IMR-90 (cell line): ENCODE data around the gene PTPN7.

ENCODE experiments used
- BHLHE40 ChIP-seq: fragments of 150-350 bp; IDR thresholded peaks from 2 replicates; pipeline ENCODE4 v1.6.1; 2016; ENCODE audit warnings: mild to moderate bottlenecking, low read depth, low read length
- CEBPB ChIP-seq: IDR thresholded peaks from 2 replicates; pipeline ENCODE4 v1.6.1; 2012; ENCODE audit warnings: low read depth, low read length, improper control_type of control experiment
- CTCF ChIP-seq: conservative IDR thresholded peaks from 2 replicates; pipeline ENCODE4 v1.5.1; 2012; ENCODE audit warnings: mild to moderate bottlenecking, low read depth, low read length, improper control_type of control experiment
- ELK1 ChIP-seq: fragments of 150-350 bp; IDR thresholded peaks from 2 replicates; pipeline ENCODE4 v1.6.1; 2016; ENCODE audit warnings: low read depth, mild to moderate bottlenecking, low read length, moderate library complexity, borderline replicate concordance
- MAFK ChIP-seq: IDR thresholded peaks from 2 replicates; pipeline ENCODE4 v1.6.1; 2012; ENCODE audit warnings: low read depth, low read length, improper control_type of control experiment
- MXI1 ChIP-seq: IDR thresholded peaks from 2 replicates; pipeline ENCODE4 v1.6.1; 2012; ENCODE audit warnings: low read depth, mild to moderate bottlenecking, low read length, moderate library complexity, borderline replicate concordance
- POLR2A ChIP-seq: IDR thresholded peaks from 2 replicates; pipeline ENCODE4 v1.6.1; 2012; ENCODE audit warnings: mild to moderate bottlenecking, low read depth, low read length
- RCOR1 ChIP-seq: IDR thresholded peaks from 2 replicates; pipeline ENCODE4 v1.6.1; 2012; ENCODE audit warnings: mild to moderate bottlenecking, low read length, improper control_type of control experiment; ENCODE audit not compliant: insufficient replicate concordance
- RFX5 ChIP-seq: IDR thresholded peaks from 2 replicates; pipeline ENCODE4 v1.8.0; 2012; ENCODE audit warnings: low read depth, mild to moderate bottlenecking, low read length, moderate library complexity
- USF2 ChIP-seq: fragments of 150-350 bp; IDR thresholded peaks from 2 replicates; pipeline ENCODE4 v1.6.1; 2017; ENCODE audit warnings: mild to moderate bottlenecking, antibody characterized with exemption, low read length, low read depth

- TF ChIP-seq CTCF (no peak), MXI1 (no peak), CEBPB (no peak), USF2 (no peak), RCOR1 (no peak), POLR2A (no peak), MAFK (no peak), ELK1 (no peak), RFX5 (no peak), BHLHE40 (no peak)
Measured at GRCh38 chr1:202165267-202165941, 5.0 kb upstream of the PTPN7 start.
